Heart left ventricle (tissue), 13 donors: Measurements from ENCODE around the gene DEPP1.

Source experiments
- CTCF ChIP-seq, 12 donors: fragments of 200-600 bp; sonication (generic) in 4 of 12; IDR thresholded peaks; one replicate each; pipeline versions ENCODE4 v1.5.0 to v1.8.0; 2018 to 2022; ENCODE audit warnings: antibody characterized with exemption in 12 of 12, mild to moderate bottlenecking in 5 of 12
- POLR2A ChIP-seq, 2 donors: fragments of 450-650 bp; IDR thresholded peaks; one replicate each; pipeline ENCODE4 v1.6.1; 2017; ENCODE audit warnings: antibody characterized with exemption in 2 of 2, mild to moderate bottlenecking in 2 of 2, moderate library complexity in 2 of 2
- donor health status: ischemic (EF 13 %, LVEDD 7.1; RV severe dilation, severe dysfunction).
- donor health status: DM: no; HTN: yes; CAD: no.
- donor health status: DM: no; HTN: no; CAD: no.
- donor health status: ischemic (EF 25% LVEDD 6.9; RV normal size, moderate dysfunction).
- donor health status: ischemic (EF 25% LVEDD 5.7; RV mildly dilated, moderate dysfunction).
- donor health status: ischemic (EF 35%, LVEDD 5.7; RV mildly dilated, moderate dysfunction).
- donor health status: nonischemic (EF 11% LVEDD 7.7; RV severe dilation, severe dysfunction).
- donor health status: DM: yes; HTN: yes; CAD: no.
- donor health status: PGD.
- donor health status: ischemic (EF 29% LVEDD 5.4; RV normal size, mild dysfunction).
- donor health status: nonischemic (EF 23%, LVEDD 6.1; RV moderate dilation, normal function).

DNA sequence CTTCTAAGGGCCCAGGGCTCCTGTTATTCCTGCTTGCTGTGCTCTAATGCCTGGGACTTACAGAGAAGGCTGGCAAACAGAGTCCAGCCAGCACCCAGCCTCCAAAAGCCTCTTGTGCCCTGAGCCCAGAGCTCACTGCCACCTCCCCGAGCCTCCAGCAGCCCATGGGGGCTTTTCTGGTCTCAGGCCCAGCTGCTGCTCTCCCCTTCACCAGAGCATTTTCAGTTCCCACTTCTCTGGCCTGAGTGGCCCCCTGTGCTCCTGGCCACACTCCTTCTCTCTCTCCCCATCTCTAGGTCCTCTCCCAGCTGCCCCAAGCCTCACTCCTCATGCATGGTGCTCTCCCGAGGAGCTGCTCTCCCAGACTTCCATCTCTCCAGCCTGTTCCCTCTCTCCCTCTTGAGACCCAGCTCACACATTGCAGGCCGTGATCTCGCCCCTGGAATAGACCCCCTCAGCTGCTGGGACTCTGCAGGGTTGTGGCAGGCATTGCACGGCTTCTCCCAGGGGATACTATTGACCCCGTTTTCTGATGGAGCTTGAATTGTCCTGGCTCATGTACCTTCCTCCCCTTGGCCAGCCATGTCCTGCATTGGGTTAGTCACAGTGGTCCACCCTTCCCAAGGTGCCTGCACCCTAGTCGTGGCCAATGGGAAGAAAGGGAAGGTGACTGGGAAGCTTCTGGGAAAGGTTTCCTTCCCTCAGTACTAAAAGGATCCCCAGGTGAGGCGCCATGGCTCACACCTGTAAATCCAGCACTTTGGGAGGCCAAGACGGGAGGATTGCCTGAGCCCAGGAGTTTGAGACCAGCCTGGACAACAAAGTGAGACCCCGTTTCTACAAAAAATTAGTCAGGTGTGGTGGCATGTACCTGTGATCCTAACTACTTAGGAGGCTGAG lies 28.0 kb downstream of the DEPP1 start:
- TF ChIP-seq POLR2A (IDR thresholded peaks at IDR 0.05) (no peak), CTCF (IDR thresholded peaks at IDR 0.05) (no peak)
